H9 (cell line): ENCODE results near the gene DCAF12. TPM values are rescaled to one million over a fixed set of nuclear protein-coding genes. Genes with fewer than 3 reads are reported as not detected.
"Not testable (repeated sequence)": the region's sequence is repeated elsewhere in the genome, so short reads cannot be mapped to it uniquely, and the experiment has no call there.

ENCODE experiments used
- DNase-seq: peaks from one replicate; pipeline ENCODE4 v3.0.0-alpha.2; 2017
- H2AFZ ChIP-seq: one replicate; pipeline ENCODE4 v1.6.1; 2013; ENCODE audit warnings: mild to moderate bottlenecking, low read length, control low read depth, moderate library complexity
- H2AK5ac ChIP-seq: 2 replicates; pipeline ENCODE4 v1.6.1; 2013; ENCODE audit warnings: low read length, control low read depth, mixed read lengths; ENCODE audit not compliant: insufficient read length
- H2BK120ac ChIP-seq: one replicate; pipeline ENCODE4 v1.6.1; 2013; ENCODE audit warnings: low read depth, mild to moderate bottlenecking, low read length, control low read depth, inconsistent platforms; ENCODE audit not compliant: poor library complexity, severe bottlenecking
- H2BK12ac ChIP-seq: 2 replicates; pipeline ENCODE4 v1.6.1; 2013; ENCODE audit warnings: low read length, control low read depth, mixed read lengths, low read depth; ENCODE audit not compliant: insufficient read length
- H2BK15ac ChIP-seq: 2 replicates; pipeline ENCODE4 v1.6.1; 2013; ENCODE audit warnings: low read depth, low read length, control low read depth
- H2BK20ac ChIP-seq: one replicate; pipeline ENCODE4 v1.6.1; 2013; ENCODE audit warnings: low read depth, mild to moderate bottlenecking, low read length, control low read depth, inconsistent platforms; ENCODE audit not compliant: poor library complexity, severe bottlenecking
- H2BK5ac ChIP-seq: 2 replicates; pipeline ENCODE4 v1.6.1; 2013; ENCODE audit warnings: low read length, control low read depth, mixed read lengths; ENCODE audit not compliant: insufficient read length
- H3K14ac ChIP-seq: 2 replicates; pipeline ENCODE4 v1.6.1; 2013; ENCODE audit warnings: low read length, control low read depth; ENCODE audit not compliant: insufficient read depth
- H3K18ac ChIP-seq: 2 replicates; pipeline ENCODE4 v1.6.1; 2013; ENCODE audit warnings: low read depth, mild to moderate bottlenecking, mixed read lengths, low read length, control low read depth; ENCODE audit not compliant: insufficient read length
- H3K23ac ChIP-seq: 2 replicates; pipeline ENCODE4 v1.6.1; 2013; ENCODE audit warnings: low read length, control low read depth, mixed read lengths, low read depth; ENCODE audit not compliant: insufficient read length
- H3K23me2 ChIP-seq: 2 replicates; pipeline ENCODE4 v1.6.1; 2013; ENCODE audit warnings: low read depth, mild to moderate bottlenecking, mixed read lengths, low read length, control low read depth; ENCODE audit not compliant: insufficient read length, poor library complexity, severe bottlenecking
- H3K27ac ChIP-seq: 2 replicates; pipeline ENCODE4 v1.5.1; 2013; ENCODE audit warnings: low read length, control low read depth, mixed read lengths, low read depth; ENCODE audit not compliant: insufficient read length
- H3K27me3 ChIP-seq: 2 replicates; pipeline ENCODE4 v1.6.1; 2013; ENCODE audit warnings: low read length, control low read depth, inconsistent platforms; ENCODE audit not compliant: insufficient read depth
- H3K4ac ChIP-seq: 2 replicates; pipeline ENCODE4 v1.6.1; 2013; ENCODE audit warnings: low read depth, mild to moderate bottlenecking, control low read depth, inconsistent platforms, low read length, moderate library complexity
- H3K4me1 ChIP-seq: 2 replicates; pipeline ENCODE4 v1.6.1; 2013; ENCODE audit warnings: low read length, control low read depth, inconsistent platforms; ENCODE audit not compliant: insufficient read depth
- H3K4me2 ChIP-seq: 2 replicates; pipeline ENCODE4 v1.6.1; 2013; ENCODE audit warnings: low read length, control low read depth, mixed read lengths; ENCODE audit not compliant: insufficient read length, insufficient read depth
- H3K56ac ChIP-seq: 2 replicates; pipeline ENCODE4 v1.6.1; 2013; ENCODE audit warnings: low read depth, mild to moderate bottlenecking, mixed read lengths, low read length, control low read depth; ENCODE audit not compliant: insufficient read length
- H3K79me1 ChIP-seq: 2 replicates; pipeline ENCODE4 v1.6.1; 2013; ENCODE audit warnings: low read depth, mild to moderate bottlenecking, moderate library complexity, low read length, control low read depth, inconsistent platforms; ENCODE audit not compliant: insufficient read depth, poor library complexity, severe bottlenecking
- H3K79me2 ChIP-seq: 2 replicates; pipeline ENCODE4 v1.6.1; 2013; ENCODE audit warnings: low read length, control low read depth, inconsistent platforms; ENCODE audit not compliant: insufficient read depth
- H3K9ac ChIP-seq: 2 replicates; pipeline ENCODE4 v1.6.1; 2013; ENCODE audit warnings: low read length, control low read depth, mixed read lengths; ENCODE audit not compliant: insufficient read length; ENCODE audit errors: extremely low read depth
- H3K9me3 ChIP-seq: one replicate; pipeline ENCODE4 v1.6.1; 2013; ENCODE audit warnings: low read depth, low read length, inconsistent platforms; ENCODE audit not compliant: control insufficient read depth
- H3T11ph ChIP-seq: one replicate; pipeline ENCODE4 v1.6.1; 2013; ENCODE audit warnings: mild to moderate bottlenecking, low read length, control low read depth, inconsistent platforms
- H4K20me1 ChIP-seq: one replicate; pipeline ENCODE4 v1.6.1; 2013; ENCODE audit not compliant: control insufficient read depth, insufficient read length, insufficient read depth
- H4K5ac ChIP-seq: 2 replicates; pipeline ENCODE4 v1.6.1; 2013; ENCODE audit warnings: low read depth, mild to moderate bottlenecking, mixed read lengths, low read length, control low read depth; ENCODE audit not compliant: insufficient read length
- H4K8ac ChIP-seq: replicated peaks from 2 replicates; pipeline ENCODE4 v1.6.1; 2013; ENCODE audit warnings: low read length, control low read depth, mixed read lengths, low read depth; ENCODE audit not compliant: insufficient read length
- H4K91ac ChIP-seq: 2 replicates; pipeline ENCODE4 v1.6.1; 2013; ENCODE audit warnings: low read depth, mild to moderate bottlenecking, moderate library complexity, mixed read lengths, low read length, control low read depth; ENCODE audit not compliant: insufficient read length
- H3K27ac Mint-ChIP-seq, 3 experiments: 2 replicates in 2 of 3; 3 replicates in 1 of 3; pipeline ENCODE4 v1.8.0; 2020 to 2021; ENCODE audit warnings: mixed read lengths in 3 of 3, mild to moderate bottlenecking in 1 of 3, moderate library complexity in 1 of 3
- H3K27me3 Mint-ChIP-seq: 2 replicates; pipeline ENCODE4 v1.8.0; 2021; ENCODE audit warnings: low read depth, mild to moderate bottlenecking, moderate library complexity, mixed read lengths
- H3K36me3 Mint-ChIP-seq, 3 experiments: 2 replicates in 2 of 3; 3 replicates in 1 of 3; pipeline ENCODE4 v1.8.0; 2020 to 2021; ENCODE audit warnings: low read depth in 3 of 3, mixed read lengths in 3 of 3; ENCODE audit not compliant: insufficient read depth in 1 of 3
- H3K4me1 Mint-ChIP-seq, 2 experiments: 2 replicates each; pipeline ENCODE4 v1.8.0; 2020; ENCODE audit warnings: mixed read lengths in 2 of 2
- H3K4me3 Mint-ChIP-seq, 2 experiments: 2 replicates in 1 of 2; 3 replicates in 1 of 2; pipeline ENCODE4 v1.8.0; 2020 to 2021; ENCODE audit warnings: mild to moderate bottlenecking in 2 of 2, mixed read lengths in 2 of 2, moderate library complexity in 1 of 2
- H3K9me3 Mint-ChIP-seq, 2 experiments: 2 replicates in 1 of 2; 3 replicates in 1 of 2; pipeline ENCODE4 v1.8.0; 2020; ENCODE audit warnings: mild to moderate bottlenecking in 2 of 2, mixed read lengths in 2 of 2, moderate library complexity in 1 of 2
- WGBS: extraction: QIAGEN DNeasy Blood & Tissue Kit; methylation state at CpG from one replicate; pipeline ENCODE4 v1.1.7; 2013; ENCODE audit warnings: missing lambda C conversion rate, low lambda C conversion rate, mixed read lengths; ENCODE audit not compliant: insufficient read length; ENCODE audit errors: extremely low coverage; 5-methylcytosine and 5-hydroxymethylcytosine counted together
- total RNA-seq: library from RNA; stranded (reverse); gene quantifications from 2 replicates; pipeline ENCODE4 v1.2.1, GENCODE V29; 2021

The DCAF12 gene
- total RNA-seq, 1 experiment from 2014 or later, result 33.6 TPM

DNA sequence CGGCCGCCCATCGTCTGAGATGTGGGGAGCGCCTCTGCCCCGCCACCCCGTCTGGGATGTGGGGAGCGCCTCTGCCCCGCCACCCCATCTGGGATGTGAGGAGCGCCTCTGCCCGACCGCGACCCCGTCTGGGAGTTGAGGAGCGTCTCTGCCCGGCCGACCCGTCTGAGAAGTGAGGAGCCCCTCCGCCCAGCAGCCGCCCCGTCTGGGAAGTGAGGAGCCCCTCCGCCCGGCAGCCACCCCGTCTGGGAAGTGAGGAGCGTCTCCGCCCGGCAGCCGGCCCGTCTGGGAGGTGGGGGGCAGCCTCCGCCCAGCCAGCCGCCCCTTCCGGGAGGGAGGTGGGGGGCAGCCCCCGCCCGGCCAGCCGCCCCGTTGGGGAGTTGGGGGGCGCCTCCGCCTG is 87.6 kb downstream of the DCAF12 start:
- WGBS, result no CpG with 5 or more reads among the region's 37 CpGs

More for the DNA sequence above, 87.6 kb downstream of the DCAF12 start:
- not testable (repeated sequence) for H4K5ac ChIP-seq, H2BK20ac ChIP-seq, H3K4ac ChIP-seq, H2BK120ac ChIP-seq, H3K4me1 Mint-ChIP-seq, H3K4me3 Mint-ChIP-seq, H3K9ac ChIP-seq, H3K4me1 ChIP-seq, H3K14ac ChIP-seq, H4K8ac ChIP-seq, H3T11ph ChIP-seq, H4K91ac ChIP-seq, H3K56ac ChIP-seq, H3K18ac ChIP-seq, H3K9me3 ChIP-seq, DNase-seq, H3K23ac ChIP-seq, H2BK5ac ChIP-seq, H3K27me3 Mint-ChIP-seq, H3K27ac ChIP-seq, H3K4me2 ChIP-seq, H2AK5ac ChIP-seq, H2AFZ ChIP-seq, H3K9me3 Mint-ChIP-seq, H3K27ac Mint-ChIP-seq, H4K20me1 ChIP-seq, H2BK12ac ChIP-seq, H3K27me3 ChIP-seq, H3K23me2 ChIP-seq, H2BK15ac ChIP-seq
- Histone ChIP-seq H3K79me2 (peaks cover 38% of the 10 kb centered on the region), H3K79me1 (peaks cover 16% of the 10 kb centered on the region)
- H3K36me3 Mint-ChIP-seq, result peaks cover 30 to 55% (median 40%) of the 10 kb centered on the region in 3 experiments
